Psoas muscle (tissue), 8 donors: ENCODE data around the gene PRDX1. TPM values are rescaled to one million over a fixed set of nuclear protein-coding genes. Genes with fewer than 3 reads are reported as not detected.

ENCODE experiments used
- ATAC-seq, 4 donors: fragments of 200-7000 bp; cut with Tn5 transposase; one replicate each; pipeline ENCODE4 v1.9.1; 2020; ENCODE audit warnings: moderate library complexity in 3 of 4, mild to moderate bottlenecking in 2 of 4
- DNase-seq, 2 donors: peaks; one replicate each; pipeline ENCODE4 v3.0.0-alpha.2; 2020
- H3K27ac ChIP-seq: fragments of 200-600 bp; one replicate; pipeline ENCODE4 v1.8.0; 2022
- H3K27me3 ChIP-seq, 3 donors: fragments of 200-600 bp in 1 of 3; one replicate each; pipeline versions ENCODE4 v1.6.1 to v1.8.0; 2013 to 2022; ENCODE audit warnings: low read length in 2 of 3, mild to moderate bottlenecking in 2 of 3, moderate library complexity in 1 of 3; ENCODE audit not compliant: insufficient read depth in 3 of 3
- H3K36me3 ChIP-seq, 2 donors: fragments of 200-600 bp in 1 of 2; one replicate each; pipeline versions ENCODE4 v1.6.1 to v1.8.0; 2013 to 2022; ENCODE audit warnings: low read depth in 1 of 2, mild to moderate bottlenecking in 1 of 2, moderate library complexity in 1 of 2; ENCODE audit not compliant: insufficient read depth in 1 of 2
- H3K4me1 ChIP-seq: fragments of 200-600 bp; one replicate; pipeline ENCODE4 v1.8.0; 2022
- H3K4me3 ChIP-seq: fragments of 200-600 bp; one replicate; pipeline ENCODE4 v1.8.0; 2022; ENCODE audit warnings: mild to moderate bottlenecking
- H3K9me3 ChIP-seq: fragments of 200-600 bp; one replicate; pipeline ENCODE4 v1.8.0; 2022
- WGBS, 3 donors: extraction: QIAGEN DNeasy Blood & Tissue Kit; methylation state at CpG; one replicate each; pipeline versions ENCODE4 v1.1.6 to v1.1.7; 2013; 5-methylcytosine and 5-hydroxymethylcytosine counted together
- intact Hi-C, 2 donors: fragments of 100-400 bp; cut with DNase I; formaldehyde crosslinking; loops; one replicate each; pipeline versions ENCODE4 v1.11.0 to v1.14.2; 2022
- polyA plus RNA-seq, 3 donors: library from polyadenylated mRNA; stranded (reverse); fragments of 200-250 nt; gene quantifications; one replicate each; pipeline ENCODE4 v1.2.3, GENCODE V29; 2013
- total RNA-seq, 4 donors: library from RNA; stranded (reverse); fragmentation: NEBNext Ultra II Directional in 2 of 4; extraction: Animal tissue kit (Norgen Biotek cat#: 25700) in 2 of 4; gene quantifications; one replicate each; pipeline versions ENCODE4 v1.2.1 to v1.2.4, GENCODE V29; 2021 to 2023
- TF ChIP-seq, protein P1 (sequence below): fragments of 200-600 bp; IDR thresholded peaks from one replicate; pipeline ENCODE4 v1.8.0; 2022; ENCODE audit warnings: antibody characterized with exemption
- donor health status: healthy with polysubstance abuse.
- donor health status: DM: no; HTN: no; CAD: no; lungs with moderate emphysema.
- donor health status: Bipolar disorder and iron deficiency.
- donor health status: healthy.
- donor health status: DM: yes; HTN: yes; CAD: no.
- donor health status: DM: no; HTN: no; CAD: no.
- donor health status: DM: no; HTN: no; CAD: no.
- donor health status: DM: yes; HTN: yes; CAD: no.

Gene PRDX1
- total and polyA plus RNA-seq, 7 donors: 354 to 1,179 (median 524) TPM

DNA sequence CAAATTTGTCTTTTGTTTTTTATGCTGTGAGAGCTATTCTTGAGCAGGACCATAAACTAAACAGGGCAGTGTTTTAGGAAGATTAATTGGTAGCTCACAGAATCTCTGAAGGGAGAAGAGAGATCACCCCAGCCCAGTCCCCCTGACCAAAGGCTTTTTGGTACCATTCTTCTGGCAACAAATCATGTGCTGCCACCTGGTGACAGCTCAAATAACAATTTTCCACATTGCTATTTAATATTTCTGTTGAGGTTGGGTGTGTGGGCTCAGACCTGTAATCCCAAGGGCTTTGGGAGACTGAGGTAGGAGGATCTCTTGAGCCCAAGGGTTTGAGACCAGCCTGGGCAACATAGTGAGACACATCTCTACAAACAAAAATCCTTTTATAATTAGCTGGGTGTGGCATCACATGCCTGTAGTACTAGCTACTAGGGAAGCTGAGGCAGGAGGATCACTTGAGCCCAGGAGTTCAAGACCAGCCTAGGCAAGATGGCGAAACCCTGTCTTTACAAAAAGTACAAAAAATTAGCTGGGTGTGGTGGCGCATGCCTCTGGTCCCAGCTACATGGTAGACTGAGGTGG, 28.5 kb downstream of the PRDX1 start:
- DNase-seq: no peak
- H3K27me3 ChIP-seq: no peaks in the 10 kb centered on the region
- no peak overlapping the region for H3K4me3 ChIP-seq
- 82 to 93% (median 92%) methylated on average over 2 of the region's 2 CpGs for WGBS, 3 donors
- TF ChIP-seq, protein P1, sequence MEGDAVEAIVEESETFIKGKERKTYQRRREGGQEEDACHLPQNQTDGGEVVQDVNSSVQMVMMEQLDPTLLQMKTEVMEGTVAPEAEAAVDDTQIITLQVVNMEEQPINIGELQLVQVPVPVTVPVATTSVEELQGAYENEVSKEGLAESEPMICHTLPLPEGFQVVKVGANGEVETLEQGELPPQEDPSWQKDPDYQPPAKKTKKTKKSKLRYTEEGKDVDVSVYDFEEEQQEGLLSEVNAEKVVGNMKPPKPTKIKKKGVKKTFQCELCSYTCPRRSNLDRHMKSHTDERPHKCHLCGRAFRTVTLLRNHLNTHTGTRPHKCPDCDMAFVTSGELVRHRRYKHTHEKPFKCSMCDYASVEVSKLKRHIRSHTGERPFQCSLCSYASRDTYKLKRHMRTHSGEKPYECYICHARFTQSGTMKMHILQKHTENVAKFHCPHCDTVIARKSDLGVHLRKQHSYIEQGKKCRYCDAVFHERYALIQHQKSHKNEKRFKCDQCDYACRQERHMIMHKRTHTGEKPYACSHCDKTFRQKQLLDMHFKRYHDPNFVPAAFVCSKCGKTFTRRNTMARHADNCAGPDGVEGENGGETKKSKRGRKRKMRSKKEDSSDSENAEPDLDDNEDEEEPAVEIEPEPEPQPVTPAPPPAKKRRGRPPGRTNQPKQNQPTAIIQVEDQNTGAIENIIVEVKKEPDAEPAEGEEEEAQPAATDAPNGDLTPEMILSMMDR: peak; percentile 61
- H3K4me1 ChIP-seq: peaks cover 19% of the 10 kb centered on the region
- no peaks in the 10 kb centered on the region for H3K36me3 ChIP-seq
- no peak overlapping the region for H3K27ac ChIP-seq
- intact Hi-C loops: loop anchor here (1.0 to 5.0 kb wide), 4 partner anchors 132 to 481 kb away; partner anchors contain the start of genes HECTD3 (in 1 of the 2) and UROD (in 1 of the 2)
- no peaks in the 10 kb centered on the region for H3K9me3 ChIP-seq
- no peak for ATAC-seq

DNA sequence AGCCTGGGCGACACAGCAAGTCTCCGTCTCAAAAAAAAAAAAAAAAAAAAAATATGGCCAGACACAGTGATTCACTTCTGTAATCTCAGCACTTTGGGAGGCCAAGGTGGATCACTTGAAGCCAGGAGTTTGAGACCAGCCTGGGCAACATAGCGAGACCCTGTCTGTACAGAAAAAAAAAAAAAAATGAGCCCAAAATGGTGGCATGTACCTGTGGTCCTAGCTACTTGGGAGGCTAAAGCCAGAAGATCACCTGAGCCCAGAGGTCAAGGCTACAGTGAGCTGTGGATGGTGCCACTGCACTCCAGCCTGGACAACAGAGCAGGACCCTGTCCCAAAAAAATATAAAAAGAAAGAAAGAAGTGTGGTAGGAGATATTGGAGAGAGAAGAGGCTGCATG, 29.0 kb downstream of the PRDX1 start:
- Histone ChIP-seq H3K27ac (no peak overlapping the region), H3K4me3 (no peak overlapping the region), H3K36me3 (no peaks in the 10 kb centered on the region), H3K9me3 (no peaks in the 10 kb centered on the region), H3K4me1 (peaks cover 19% of the 10 kb centered on the region), H3K27me3 (no peaks in the 10 kb centered on the region)
- no peak for DNase-seq
- no peak for ATAC-seq
- intact Hi-C loops: loop anchor here (1.0 to 5.0 kb wide), 4 partner anchors 132 to 480 kb away; partner anchors contain the start of genes HECTD3 (in 1 of the 2) and UROD (in 1 of the 2)
- 80 to 92% (median 81%) methylated on average over 3 of the region's 3 CpGs for WGBS, 3 donors
- TF ChIP-seq, protein P1: no peak

DNA sequence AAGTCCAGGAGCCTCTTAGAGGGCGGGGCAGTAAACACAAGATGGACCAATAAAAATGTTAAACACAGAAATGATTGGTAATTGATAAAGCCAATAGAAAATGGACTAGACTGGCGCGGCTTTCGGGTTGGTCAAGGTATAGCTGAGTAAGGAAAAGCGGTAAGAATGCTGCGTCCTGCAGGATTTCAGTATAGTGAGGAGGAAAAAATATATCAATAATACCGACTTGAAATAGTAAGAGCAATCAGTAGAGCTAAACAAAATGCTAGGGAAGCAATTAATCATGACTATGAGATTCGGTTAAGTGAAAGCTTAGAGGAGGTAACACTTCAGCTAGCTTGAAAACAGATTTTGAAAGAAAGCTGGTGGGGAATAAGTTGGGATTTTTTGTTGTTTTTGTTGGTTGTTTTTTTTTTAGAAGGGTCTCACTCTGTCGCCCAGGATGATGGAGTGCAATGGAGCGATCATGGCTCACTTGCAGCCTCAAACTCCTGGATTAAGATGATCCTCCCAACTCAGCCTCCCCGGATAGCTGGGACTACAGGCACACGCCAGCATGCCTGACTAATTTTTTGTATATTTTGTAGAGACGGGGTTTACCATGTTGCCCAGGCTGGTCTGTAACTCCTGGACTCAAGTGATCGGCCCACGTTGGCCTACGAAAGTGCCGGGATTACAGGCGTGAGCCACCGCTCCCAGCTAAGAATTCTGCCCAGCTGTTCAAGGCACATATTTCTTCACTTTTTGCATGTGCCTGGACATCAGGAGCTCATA, 30.0 kb downstream of the PRDX1 start:
- Histone ChIP-seq H3K4me3 (peak overlapping the region; percentile 93), H3K27ac (peak overlapping the region; percentile 59), H3K9me3 (no peaks in the 10 kb centered on the region), H3K4me1 (peaks cover 19% of the 10 kb centered on the region), H3K27me3 (no peaks in the 10 kb centered on the region), H3K36me3 (no peaks in the 10 kb centered on the region)
- no peak for DNase-seq
- TF ChIP-seq, protein P1: no peak
- intact Hi-C loops: loop anchor here in 1 of 2 donors (2.0 to 5.0 kb wide), 2 partner anchors 131 to 479 kb away; partner anchors contain the start of genes HECTD3 and UROD
- no peak for ATAC-seq
- 46 to 56% (median 52%) methylated on average over 19 of the region's 19 CpGs for WGBS, 3 donors

DNA sequence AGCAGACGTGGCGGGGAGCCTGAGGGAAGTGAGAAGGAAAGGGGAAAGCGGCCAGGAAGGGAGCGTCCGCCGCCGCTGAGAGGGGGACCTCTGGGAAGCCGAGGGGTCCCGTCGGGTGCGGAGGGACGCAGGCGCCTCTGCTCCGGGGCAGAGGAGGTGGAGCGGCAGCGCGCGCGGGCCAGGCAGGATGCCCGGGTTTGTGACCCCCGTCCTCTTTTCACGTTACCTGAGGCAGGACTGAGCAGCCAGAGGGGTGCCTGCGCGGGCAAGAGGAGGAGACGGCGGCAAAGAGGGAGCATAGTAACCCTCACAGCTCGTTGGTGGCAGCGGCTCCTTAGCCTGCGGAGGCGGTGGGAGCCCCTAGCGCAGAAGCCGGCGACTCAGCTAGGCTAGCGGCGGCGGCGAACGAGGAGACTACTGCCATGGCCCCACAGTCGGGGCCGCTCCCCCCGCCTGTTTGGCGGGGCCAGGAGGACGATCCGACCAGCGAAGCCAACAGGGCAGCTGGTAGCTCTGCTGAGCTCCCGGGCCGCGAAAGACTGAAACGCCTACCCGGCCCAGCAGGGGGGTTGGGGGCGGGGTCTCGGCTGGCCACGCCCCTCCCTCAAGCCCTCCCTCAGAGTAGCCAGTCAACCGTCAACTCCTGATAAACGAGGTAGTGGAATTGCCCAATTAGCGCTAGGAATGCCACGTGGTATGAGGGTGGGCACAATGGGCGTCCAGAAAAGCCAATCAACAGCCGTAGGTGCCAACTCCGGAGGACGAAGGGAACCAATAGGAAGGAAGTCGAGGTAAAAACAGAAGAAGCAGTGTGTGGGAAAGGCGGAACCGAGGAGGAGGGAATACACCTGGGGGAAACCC, 30.8 kb downstream of the PRDX1 start, which contains the start of gene TESK2:
TESK2 (minus strand) TSS at position 538 of the 861 bp plus-strand sequence. CDS start 33,378 bp downstream, outside the sequence.
- DNase-seq (peak; percentile 95 to 98), ATAC-seq (peak; percentile 96 to 97 (median 97))
- Histone ChIP-seq H3K36me3 (no peaks in the 10 kb centered on the region), H3K27me3 (no peaks in the 10 kb centered on the region), H3K27ac (peak within 1 kb of the TSS; percentile 89), H3K4me3 (peak within 1 kb of the TSS; percentile 93), H3K4me1 (peaks cover 19% of the 10 kb centered on the region), H3K9me3 (no peaks in the 10 kb centered on the region)
- intact Hi-C loops: loop anchor here in 1 of 2 donors (5.0 kb wide), 1 partner anchor 479 kb away; the partner anchor contains the start of genes HECTD3 and UROD
- WGBS, 3 donors: 0% methylated on average over 49 to 64 of the region's 64 CpGs
- TF ChIP-seq, protein P1: no peak
